Measurements from ENCODE around the gene LY6G6C. TPM values are rescaled to one million over a fixed set of nuclear protein-coding genes. Genes with fewer than 3 reads are reported as not detected.
A peak's percentile ranks its signal among the peaks of the same experiment; 100 is the strongest.

The LY6G6C gene
- total and polyA plus RNA-seq, 2 of the 13 experiments (the other 11 are each of a cell fraction or from before 2014, with no cell fraction given): 0.15 TPM; not detected in 1

DNA sequence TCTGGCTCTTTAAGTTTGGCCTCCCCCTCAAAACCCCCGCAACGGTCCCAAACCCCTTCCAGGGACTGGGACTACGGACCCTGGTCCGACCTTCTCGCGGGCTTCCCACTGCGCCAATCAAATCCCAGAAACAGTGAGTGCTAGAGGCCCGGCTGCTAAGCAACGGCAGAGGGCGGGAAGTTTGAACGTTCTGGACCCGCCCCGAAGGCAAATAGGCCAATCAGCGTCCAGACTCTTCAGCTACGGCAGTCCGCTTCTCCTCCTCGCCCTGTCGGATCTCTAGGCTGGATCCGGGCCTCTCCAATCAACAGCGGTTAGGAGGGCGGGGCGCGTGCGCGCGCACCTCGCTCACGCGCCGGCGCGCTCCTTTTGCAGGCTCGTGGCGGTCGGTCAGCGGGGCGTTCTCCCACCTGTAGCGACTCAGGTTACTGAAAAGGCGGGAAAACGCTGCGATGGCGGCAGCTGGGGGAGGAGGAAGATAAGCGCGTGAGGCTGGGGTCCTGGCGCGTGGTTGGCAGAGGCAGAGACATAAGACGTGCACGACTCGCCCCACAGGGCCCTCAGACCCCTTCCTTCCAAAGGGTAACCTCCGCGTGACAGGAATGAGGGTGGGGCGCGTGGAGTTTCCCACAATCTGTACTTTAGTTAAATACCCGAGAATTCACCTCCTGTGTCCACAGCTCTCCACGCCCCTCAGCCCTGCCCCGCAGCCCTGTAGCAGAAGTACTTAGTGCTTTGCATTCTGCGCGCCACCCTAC, 18.3 kb upstream of the LY6G6C start, which contains the start of gene MSH5 (continued):
- TF ChIP-seq, protein P1, sequence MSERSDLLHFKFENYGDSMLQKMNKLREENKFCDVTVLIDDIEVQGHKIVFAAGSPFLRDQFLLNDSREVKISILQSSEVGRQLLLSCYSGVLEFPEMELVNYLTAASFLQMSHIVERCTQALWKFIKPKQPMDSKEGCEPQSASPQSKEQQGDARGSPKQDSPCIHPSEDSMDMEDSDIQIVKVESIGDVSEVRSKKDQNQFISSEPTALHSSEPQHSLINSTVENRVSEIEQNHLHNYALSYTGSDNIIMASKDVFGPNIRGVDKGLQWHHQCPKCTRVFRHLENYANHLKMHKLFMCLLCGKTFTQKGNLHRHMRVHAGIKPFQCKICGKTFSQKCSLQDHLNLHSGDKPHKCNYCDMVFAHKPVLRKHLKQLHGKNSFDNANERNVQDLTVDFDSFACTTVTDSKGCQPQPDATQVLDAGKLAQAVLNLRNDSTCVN (CRISPR knock-in tag; IDR thresholded peaks at IDR 0.05; ENCODE audit: borderline replicate concordance): peak; percentile 88
- peak; percentile 93; the same call in 1 of the 2 replicates for TF ChIP-seq SMAD9 (CRISPR knock-in tag; IDR thresholded peaks at IDR 0.05)
- peak; percentile 87 for TF ChIP-seq ZNF609 (CRISPR knock-in tag; IDR thresholded peaks at IDR 0.05; ENCODE audit: borderline replicate concordance)
- peak; percentile 100 for TF ChIP-seq REL (CRISPR knock-in tag; conservative IDR thresholded peaks at IDR 0.05)
- no peak; the same call in 1 of the 2 replicates for TF ChIP-seq CBX5 (CRISPR knock-in tag; IDR thresholded peaks at IDR 0.05; ENCODE audit: borderline replicate concordance)
- no peak for TF ChIP-seq ZNF382 (CRISPR knock-in tag; IDR thresholded peaks at IDR 0.05; ENCODE audit: borderline replicate concordance)
- peak; percentile 98 for TF ChIP-seq NCOA1 (CRISPR knock-in tag; IDR thresholded peaks at IDR 0.05)
- TF ChIP-seq SAP130 (CRISPR knock-in tag; IDR thresholded peaks at IDR 0.05; ENCODE audit: low read depth): peak; percentile 97
- peak; percentile 99 for TF ChIP-seq ZNF552 (CRISPR knock-in tag; IDR thresholded peaks at IDR 0.05; ENCODE audit: borderline replicate concordance)
- peak; percentile 51 for TF ChIP-seq RAD21 (CRISPR knock-in tag; IDR thresholded peaks at IDR 0.05)
- TF ChIP-seq ZNF709 (CRISPR knock-in tag; IDR thresholded peaks at IDR 0.05): peak; percentile 96
- no peak for TF ChIP-seq U2AF2 (IDR thresholded peaks at IDR 0.05; ENCODE audit: low read depth, low read length)
- no peak for TF ChIP-seq PTBP1 (IDR thresholded peaks at IDR 0.05; ENCODE audit: low read depth, low read length, poor library complexity, severe bottlenecking)
- peak; percentile 94 for TF ChIP-seq GLI4 (CRISPR knock-in tag; IDR thresholded peaks at IDR 0.05; ENCODE audit: borderline replicate concordance)
- TF ChIP-seq FOXO4 (CRISPR knock-in tag; conservative IDR thresholded peaks at IDR 0.05): peak; percentile 99
- TF ChIP-seq ZBTB2 (CRISPR knock-in tag; IDR thresholded peaks at IDR 0.05; ENCODE audit: low read depth): peak; percentile 91
- TF ChIP-seq, protein P2, sequence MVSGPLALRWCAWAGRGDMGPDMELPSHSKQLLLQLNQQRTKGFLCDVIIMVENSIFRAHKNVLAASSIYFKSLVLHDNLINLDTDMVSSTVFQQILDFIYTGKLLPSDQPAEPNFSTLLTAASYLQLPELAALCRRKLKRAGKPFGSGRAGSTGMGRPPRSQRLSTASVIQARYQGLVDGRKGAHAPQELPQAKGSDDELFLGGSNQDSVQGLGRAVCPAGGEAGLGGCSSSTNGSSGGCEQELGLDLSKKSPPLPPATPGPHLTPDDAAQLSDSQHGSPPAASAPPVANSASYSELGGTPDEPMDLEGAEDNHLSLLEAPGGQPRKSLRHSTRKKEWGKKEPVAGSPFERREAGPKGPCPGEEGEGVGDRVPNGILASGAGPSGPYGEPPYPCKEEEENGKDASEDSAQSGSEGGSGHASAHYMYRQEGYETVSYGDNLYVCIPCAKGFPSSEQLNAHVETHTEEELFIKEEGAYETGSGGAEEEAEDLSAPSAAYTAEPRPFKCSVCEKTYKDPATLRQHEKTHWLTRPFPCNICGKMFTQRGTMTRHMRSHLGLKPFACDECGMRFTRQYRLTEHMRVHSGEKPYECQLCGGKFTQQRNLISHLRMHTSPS (CRISPR knock-in tag; IDR thresholded peaks at IDR 0.05; ENCODE audit: low read depth): peak; percentile 58

Data from HepG2 (cell line).